SU-DHL-6 (cell line): ENCODE data around the gene KCTD4.

ENCODE experiments used
- CTCF ChIP-seq: fragments of 200-600 bp; sonication (generic); IDR thresholded peaks from one replicate; pipeline ENCODE4 v1.5.1; 2017; ENCODE audit warnings: antibody characterized with exemption, mild to moderate bottlenecking, low read length, moderate library complexity; ENCODE audit not compliant: insufficient read depth, poor library complexity, severe bottlenecking
- EZH2phosphoT487 ChIP-seq: fragments of 200-600 bp; sonication (generic), shearing (Covaris generic); conservative IDR thresholded peaks from 2 replicates; pipeline ENCODE4 v1.6.1; 2018; ENCODE audit warnings: mild to moderate bottlenecking, antibody characterized with exemption, low read length, moderate library complexity, mixed read lengths

- TF ChIP-seq CTCF (no peak), EZH2phosphoT487 (no peak)
Observed at GRCh38 chr13:45231722-45232121, 30.9 kb upstream of the KCTD4 start.
